ENCODE measurements around the gene E2F3.

Gene E2F3

DNA sequence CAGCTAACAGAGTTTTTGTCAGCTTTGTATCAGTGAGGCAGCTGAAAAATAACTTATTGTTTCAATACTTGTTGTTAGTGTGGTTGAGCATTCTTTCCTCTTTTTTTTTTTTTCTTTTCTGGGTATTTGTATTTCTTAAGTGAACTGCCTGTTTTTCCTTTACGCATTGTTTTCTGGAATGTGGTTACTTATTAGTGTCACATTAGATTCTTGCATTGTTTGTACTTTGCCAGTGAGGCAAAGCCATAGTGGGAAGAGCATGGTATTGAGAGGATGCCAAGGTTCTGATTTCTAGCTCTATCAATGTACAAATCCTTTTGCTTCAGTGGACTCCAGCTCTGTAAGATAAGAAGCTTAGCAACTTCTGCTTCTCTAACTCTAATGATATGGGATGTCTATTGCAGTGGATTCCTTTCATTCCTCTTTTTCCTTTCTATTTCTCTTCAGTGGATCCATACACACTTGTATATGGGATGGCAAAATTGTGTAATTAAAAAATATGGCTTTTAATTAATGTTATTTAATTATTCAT lies 136.5 kb downstream of the E2F3 start:
- DNase-seq, result no peak

- no peak for DNase-seq
Observed at GRCh38 chr6:20538907-20539306, 137.2 kb downstream of the E2F3 start.

GRCh38 chr6:20539387-20539786 lies 137.7 kb downstream of the E2F3 start:
- no peak for DNase-seq

- DNase-seq, result no peak
Observed at GRCh38 chr6:20540683-20541082, 139.0 kb downstream of the E2F3 start.

GRCh38 chr6:20541382-20541781 lies 139.7 kb downstream of the E2F3 start:
- no peak for DNase-seq

DNA sequence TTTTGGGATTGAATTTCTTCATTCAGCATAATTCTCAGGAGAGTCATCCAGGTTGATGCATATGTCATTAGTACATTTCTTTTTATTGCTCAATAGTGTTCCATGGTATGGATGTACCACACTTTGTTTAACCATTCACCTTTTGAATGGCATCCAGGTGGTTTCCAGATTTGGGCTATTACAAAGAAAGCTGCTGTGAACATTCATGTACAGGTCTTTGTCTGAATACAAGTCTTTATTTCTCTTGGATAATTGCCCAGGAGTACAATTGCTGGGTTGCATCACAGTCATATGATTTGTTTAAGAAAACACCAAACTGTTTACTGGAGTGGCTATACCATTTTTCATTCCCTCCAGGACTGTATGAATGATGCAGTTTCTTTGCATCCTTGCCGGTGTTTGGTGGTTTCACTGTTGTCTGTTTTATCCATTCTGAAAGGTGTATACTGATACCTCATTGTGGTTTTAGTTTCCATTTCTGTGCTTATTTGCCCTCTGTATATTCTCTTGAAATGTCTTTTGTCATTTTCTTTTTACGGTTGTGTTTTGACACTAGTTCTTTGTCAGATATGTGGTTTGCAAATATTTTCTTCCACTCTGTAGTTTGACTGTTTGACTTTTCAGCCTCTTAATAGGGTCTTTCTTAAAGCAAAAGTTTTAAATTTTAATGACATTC lies 141.4 kb downstream of the E2F3 start:
- DNase-seq, result no peak

Measured in GDM1 (cell line).